ENCODE data around the gene HEMK1. TPM values are rescaled to one million over a fixed set of nuclear protein-coding genes. Genes with fewer than 3 reads are reported as not detected.

The HEMK1 gene
- total RNA-seq, 1 experiment from 2014 or later = 20.9 TPM

DNA sequence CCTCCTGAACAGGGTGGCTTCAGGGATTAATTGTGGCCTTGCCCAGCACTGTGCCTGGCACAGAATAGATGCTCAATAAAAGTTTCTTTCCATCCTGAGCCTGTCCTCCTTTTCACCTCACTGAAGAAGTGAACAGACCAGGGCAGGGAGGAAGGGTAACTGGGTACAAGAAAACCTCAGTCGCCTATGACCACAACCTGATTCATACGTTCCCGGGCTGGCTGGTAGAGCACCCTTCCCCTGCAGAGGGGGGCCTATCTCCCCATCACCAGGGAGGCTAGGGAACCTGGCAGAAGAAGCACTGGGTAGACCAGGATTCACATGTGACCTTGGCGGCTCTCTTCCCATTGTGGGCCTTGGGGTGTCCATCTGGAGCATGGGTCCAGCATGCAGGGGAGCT lies 38.1 kb upstream of the HEMK1 start (continued):
- TF ChIP-seq STAT6 (CRISPR knock-in tag; conservative IDR thresholded peaks at IDR 0.05; ENCODE audit: low read depth) (no peak), NFYB (CRISPR knock-in tag; conservative IDR thresholded peaks at IDR 0.05; ENCODE audit: low read depth) (no peak), ZNF232 (CRISPR knock-in tag; IDR thresholded peaks at IDR 0.05) (no peak)
- TF ChIP-seq, protein P1, sequence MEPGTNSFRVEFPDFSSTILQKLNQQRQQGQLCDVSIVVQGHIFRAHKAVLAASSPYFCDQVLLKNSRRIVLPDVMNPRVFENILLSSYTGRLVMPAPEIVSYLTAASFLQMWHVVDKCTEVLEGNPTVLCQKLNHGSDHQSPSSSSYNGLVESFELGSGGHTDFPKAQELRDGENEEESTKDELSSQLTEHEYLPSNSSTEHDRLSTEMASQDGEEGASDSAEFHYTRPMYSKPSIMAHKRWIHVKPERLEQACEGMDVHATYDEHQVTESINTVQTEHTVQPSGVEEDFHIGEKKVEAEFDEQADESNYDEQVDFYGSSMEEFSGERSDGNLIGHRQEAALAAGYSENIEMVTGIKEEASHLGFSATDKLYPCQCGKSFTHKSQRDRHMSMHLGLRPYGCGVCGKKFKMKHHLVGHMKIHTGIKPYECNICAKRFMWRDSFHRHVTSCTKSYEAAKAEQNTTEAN (CRISPR knock-in tag; IDR thresholded peaks at IDR 0.05) = no peak

DNA sequence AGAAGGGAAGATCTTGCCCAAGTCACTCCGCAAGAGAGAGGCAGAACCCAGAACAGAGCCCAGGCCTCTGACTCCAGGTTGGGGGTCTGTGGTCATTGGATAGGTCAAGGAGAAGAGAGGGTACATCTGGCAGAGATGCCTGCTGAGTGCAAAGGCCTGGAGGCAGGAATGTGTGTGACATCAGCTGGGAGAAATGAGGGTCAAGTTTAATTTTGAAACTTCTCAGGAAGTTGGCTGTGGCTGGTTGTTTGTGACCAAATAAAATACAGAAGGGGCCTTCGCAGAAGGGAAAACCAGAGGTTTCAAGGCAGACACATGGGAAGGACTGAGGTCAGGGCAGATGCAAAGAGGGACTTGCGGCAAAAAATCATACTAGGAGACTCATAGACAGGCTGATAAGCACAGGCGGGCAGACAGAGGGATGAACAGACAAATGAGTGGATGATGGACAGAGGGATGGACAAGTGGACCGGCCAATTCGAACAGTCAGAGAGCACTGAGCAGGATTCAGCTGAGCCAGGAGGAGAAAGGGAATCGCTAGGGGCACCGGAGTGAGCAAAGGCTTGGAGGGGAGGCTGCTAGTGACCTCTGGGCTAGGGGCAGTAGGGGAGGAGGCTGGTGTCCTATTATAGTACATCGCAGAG lies 37.1 kb upstream of the HEMK1 start:
- ChIA-PET CTCF (interaction anchor here (0.5 to 1.5 kb wide), 3 partner anchors 9 to 10 kb away, joined by 3 to 4 read pairs (median 3); no protein-coding TSS in a partner anchor), POLR2A (no interaction called here)
- H3K4me3 Mint-ChIP-seq = no peak overlapping the region
- no peak overlapping the region for H3K27ac Mint-ChIP-seq
- DNase-seq (ENCODE audit: low spot score) = no peak
- H3K9me3 Mint-ChIP-seq = no peaks in the 10 kb centered on the region
- peaks cover 34% of the 10 kb centered on the region for H3K27me3 Mint-ChIP-seq (ENCODE audit: low read depth)
- no peaks in the 10 kb centered on the region for H3K36me3 Mint-ChIP-seq
- no peak for ATAC-seq
- H3K4me1 Mint-ChIP-seq = peaks cover 24% of the 10 kb centered on the region
- TF ChIP-seq ZNF423 (CRISPR knock-in tag; IDR thresholded peaks at IDR 0.05) (no peak), ERG (CRISPR knock-in tag; IDR thresholded peaks at IDR 0.05) (no peak), HMGA2 (CRISPR knock-in tag; IDR thresholded peaks at IDR 0.05) (no peak), TP53 (CRISPR knock-in tag; IDR thresholded peaks at IDR 0.05) (no peak), SP1 (CRISPR knock-in tag; conservative IDR thresholded peaks at IDR 0.05) (no peak), MYBL2 (CRISPR knock-in tag; IDR thresholded peaks at IDR 0.05) (no peak), NR3C1 (CRISPR knock-in tag; conservative IDR thresholded peaks at IDR 0.05; ENCODE audit: low read depth) (no peak), SOX15 (CRISPR knock-in tag; IDR thresholded peaks at IDR 0.05) (no peak), NFYB (CRISPR knock-in tag; conservative IDR thresholded peaks at IDR 0.05; ENCODE audit: low read depth) (no peak)
- TF ChIP-seq, protein P2, sequence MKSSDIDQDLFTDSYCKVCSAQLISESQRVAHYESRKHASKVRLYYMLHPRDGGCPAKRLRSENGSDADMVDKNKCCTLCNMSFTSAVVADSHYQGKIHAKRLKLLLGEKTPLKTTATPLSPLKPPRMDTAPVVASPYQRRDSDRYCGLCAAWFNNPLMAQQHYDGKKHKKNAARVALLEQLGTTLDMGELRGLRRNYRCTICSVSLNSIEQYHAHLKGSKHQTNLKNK (CRISPR knock-in tag; IDR thresholded peaks at IDR 0.05) = no peak
- TF ChIP-seq, protein P3, sequence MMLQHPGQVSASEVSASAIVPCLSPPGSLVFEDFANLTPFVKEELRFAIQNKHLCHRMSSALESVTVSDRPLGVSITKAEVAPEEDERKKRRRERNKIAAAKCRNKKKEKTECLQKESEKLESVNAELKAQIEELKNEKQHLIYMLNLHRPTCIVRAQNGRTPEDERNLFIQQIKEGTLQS (CRISPR knock-in tag; conservative IDR thresholded peaks at IDR 0.05) = no peak
- TF ChIP-seq, protein P4, sequence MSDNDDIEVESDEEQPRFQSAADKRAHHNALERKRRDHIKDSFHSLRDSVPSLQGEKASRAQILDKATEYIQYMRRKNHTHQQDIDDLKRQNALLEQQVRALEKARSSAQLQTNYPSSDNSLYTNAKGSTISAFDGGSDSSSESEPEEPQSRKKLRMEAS (CRISPR knock-in tag; IDR thresholded peaks at IDR 0.05) = no peak

DNA sequence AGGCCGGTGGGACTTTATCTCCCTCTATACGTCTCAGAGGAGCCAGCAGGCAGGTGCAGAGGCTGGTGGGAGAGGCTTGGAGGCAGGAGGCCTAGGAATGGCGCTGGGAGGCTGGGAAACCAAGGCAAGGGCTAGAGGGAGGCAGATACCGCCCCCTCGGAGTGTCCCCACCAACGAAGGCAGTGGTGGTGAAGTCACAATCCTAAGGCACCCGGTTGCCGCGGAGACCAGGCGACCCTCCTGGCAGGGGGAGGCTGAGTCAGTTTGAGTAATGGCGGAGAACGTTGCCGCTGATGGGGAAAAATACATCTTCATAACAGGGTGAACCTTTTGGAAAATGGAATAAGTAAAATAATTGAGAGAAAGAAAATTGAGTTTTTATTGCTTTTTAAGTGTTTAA lies 36.0 kb upstream of the HEMK1 start:
- Mint-ChIP-seq H3K9me3 (no peaks in the 10 kb centered on the region), H3K4me3 (no peak overlapping the region), H3K36me3 (no peaks in the 10 kb centered on the region), H3K27me3 (ENCODE audit: low read depth) (peaks cover 35% of the 10 kb centered on the region), H3K27ac (no peak overlapping the region), H3K4me1 (peaks cover 25% of the 10 kb centered on the region)
- ATAC-seq (no peak), DNase-seq (ENCODE audit: low spot score) (no peak)
- POLR2A ChIA-PET = no interaction called here
- CTCF ChIA-PET = interaction anchor here (1.2 to 1.7 kb wide), 4 partner anchors 10 to 98 kb away, joined by 3 to 11 read pairs (median 4); no protein-coding TSS in a partner anchor
- no peak for TF ChIP-seq MXD4 (CRISPR knock-in tag; IDR thresholded peaks at IDR 0.05; ENCODE audit: borderline replicate concordance)
- TF ChIP-seq TCF7 (CRISPR knock-in tag; IDR thresholded peaks at IDR 0.05; ENCODE audit: low read depth) = no peak
- TF ChIP-seq JUN (CRISPR knock-in tag; IDR thresholded peaks at IDR 0.05) = no peak
- TF ChIP-seq E2F1 (CRISPR knock-in tag; IDR thresholded peaks at IDR 0.05) = no peak
- no peak for TF ChIP-seq FOXP1 (CRISPR knock-in tag; IDR thresholded peaks at IDR 0.05; ENCODE audit: borderline replicate concordance)
- TF ChIP-seq NFYB (CRISPR knock-in tag; conservative IDR thresholded peaks at IDR 0.05; ENCODE audit: low read depth) = no peak
- no peak for TF ChIP-seq GRHL2 (CRISPR knock-in tag; IDR thresholded peaks at IDR 0.05; ENCODE audit: insufficient replicate concordance, severe bottlenecking)
- TF ChIP-seq SMAD4 (CRISPR knock-in tag; IDR thresholded peaks at IDR 0.05) = no peak
- TF ChIP-seq, protein P5, sequence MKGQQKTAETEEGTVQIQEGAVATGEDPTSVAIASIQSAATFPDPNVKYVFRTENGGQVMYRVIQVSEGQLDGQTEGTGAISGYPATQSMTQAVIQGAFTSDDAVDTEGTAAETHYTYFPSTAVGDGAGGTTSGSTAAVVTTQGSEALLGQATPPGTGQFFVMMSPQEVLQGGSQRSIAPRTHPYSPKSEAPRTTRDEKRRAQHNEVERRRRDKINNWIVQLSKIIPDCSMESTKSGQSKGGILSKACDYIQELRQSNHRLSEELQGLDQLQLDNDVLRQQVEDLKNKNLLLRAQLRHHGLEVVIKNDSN (CRISPR knock-in tag; IDR thresholded peaks at IDR 0.05) = no peak
- no peak for TF ChIP-seq ZNF671 (CRISPR knock-in tag; IDR thresholded peaks at IDR 0.05)
- no peak for TF ChIP-seq ETV6 (CRISPR knock-in tag; IDR thresholded peaks at IDR 0.05)
- no peak for TF ChIP-seq GABPB1 (CRISPR knock-in tag; IDR thresholded peaks at IDR 0.05)
